DOHH2 (cell line): ENCODE results near the gene FAM72D.
"Not testable (repeated sequence)": the region's sequence is repeated elsewhere in the genome, so short reads cannot be mapped to it uniquely, and the experiment has no call there.

Experiments used
- EZH2phosphoT487 ChIP-seq: fragments of 200-600 bp; sonication (generic); IDR thresholded peaks from 2 replicates; pipeline ENCODE4 v1.6.1; 2017; ENCODE audit warnings: borderline replicate concordance, mild to moderate bottlenecking, antibody characterized with exemption, low read length, moderate library complexity, mixed read lengths
- TF ChIP-seq, protein P1 (sequence below): fragments of 200-600 bp; sonication (generic); IDR thresholded peaks from one replicate; pipeline ENCODE4 v1.5.1; 2014; ENCODE audit warnings: antibody characterized with exemption, mild to moderate bottlenecking, low read depth, low read length; ENCODE audit not compliant: poor library complexity, severe bottlenecking

DNA sequence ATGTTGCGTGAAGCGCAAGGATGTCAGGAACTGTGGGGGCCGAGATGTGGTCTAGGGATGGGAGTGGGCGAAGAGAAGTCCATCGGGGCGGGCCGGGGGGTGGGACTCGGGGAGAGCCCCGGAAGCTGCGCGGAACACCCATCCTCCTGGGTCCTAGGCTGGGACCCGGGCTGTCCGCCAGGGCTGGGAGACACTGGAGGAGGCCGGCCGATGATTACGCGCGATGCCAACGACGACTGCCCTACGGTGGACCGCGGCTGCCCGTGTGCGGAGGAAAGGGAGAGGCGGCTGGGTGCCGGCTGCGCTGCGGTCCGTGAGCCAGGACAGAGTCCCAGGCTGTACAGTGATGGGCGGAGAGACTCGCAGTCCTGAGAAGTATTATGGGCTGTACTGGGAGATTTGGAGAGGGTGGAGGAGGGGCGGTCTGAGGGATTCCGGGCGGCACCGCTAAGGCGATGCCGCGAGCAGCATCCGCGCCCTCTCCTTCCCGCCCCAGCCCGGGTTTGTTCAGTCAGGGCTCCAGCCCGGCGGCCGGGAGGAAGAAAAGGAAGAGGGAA lies 1.0 kb upstream of the FAM72D start:
- TF ChIP-seq, protein P1, sequence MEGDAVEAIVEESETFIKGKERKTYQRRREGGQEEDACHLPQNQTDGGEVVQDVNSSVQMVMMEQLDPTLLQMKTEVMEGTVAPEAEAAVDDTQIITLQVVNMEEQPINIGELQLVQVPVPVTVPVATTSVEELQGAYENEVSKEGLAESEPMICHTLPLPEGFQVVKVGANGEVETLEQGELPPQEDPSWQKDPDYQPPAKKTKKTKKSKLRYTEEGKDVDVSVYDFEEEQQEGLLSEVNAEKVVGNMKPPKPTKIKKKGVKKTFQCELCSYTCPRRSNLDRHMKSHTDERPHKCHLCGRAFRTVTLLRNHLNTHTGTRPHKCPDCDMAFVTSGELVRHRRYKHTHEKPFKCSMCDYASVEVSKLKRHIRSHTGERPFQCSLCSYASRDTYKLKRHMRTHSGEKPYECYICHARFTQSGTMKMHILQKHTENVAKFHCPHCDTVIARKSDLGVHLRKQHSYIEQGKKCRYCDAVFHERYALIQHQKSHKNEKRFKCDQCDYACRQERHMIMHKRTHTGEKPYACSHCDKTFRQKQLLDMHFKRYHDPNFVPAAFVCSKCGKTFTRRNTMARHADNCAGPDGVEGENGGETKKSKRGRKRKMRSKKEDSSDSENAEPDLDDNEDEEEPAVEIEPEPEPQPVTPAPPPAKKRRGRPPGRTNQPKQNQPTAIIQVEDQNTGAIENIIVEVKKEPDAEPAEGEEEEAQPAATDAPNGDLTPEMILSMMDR = not testable (repeated sequence)
- not testable (repeated sequence) for TF ChIP-seq EZH2phosphoT487
